Measurements from ENCODE around the gene NBPF14.
"Not testable (repeated sequence)": the region's sequence is repeated elsewhere in the genome, so short reads cannot be mapped to it uniquely, and the experiment has no call there.

- not testable (repeated sequence) for TF ChIP-seq CTCF (conservative IDR thresholded peaks at IDR 0.05); ZFX (IDR thresholded peaks at IDR 0.05)
These were observed 29.6 kb upstream of the NBPF14 start for GRCh38 chr1:148625451-148625850.

Measured in C4-2B (cell line).